GM18519 (cell line): ENCODE data around the gene HOXC9.
"Not testable (repeated sequence)": the region's sequence is repeated elsewhere in the genome, so short reads cannot be mapped to it uniquely, and the experiment has no call there.

ENCODE experiments used
- ATAC-seq: cut with Tn5 transposase; IDR thresholded peaks from one replicate; pipeline ENCODE4 v1.9.1; 2021; ENCODE audit warnings: mild to moderate bottlenecking, moderate library complexity; ENCODE audit not compliant: unreplicated experiment, low FRiP score

Gene HOXC9

GRCh38 chr12:54036620-54037359 is 36.8 kb downstream of the HOXC9 start:
- no peak for ATAC-seq

GRCh38 chr12:54037360-54038283 is 37.7 kb downstream of the HOXC9 start:
- ATAC-seq, result no peak

GRCh38 chr12:54038284-54038870 is 38.4 kb downstream of the HOXC9 start:
- no peak for ATAC-seq

- ATAC-seq, result no peak
These were observed 39.0 kb downstream of the HOXC9 start for GRCh38 chr12:54038871-54039414.

GRCh38 chr12:54039417-54040147 is 39.6 kb downstream of the HOXC9 start:
- ATAC-seq, result no peak

GRCh38 chr12:54040148-54040494 is 40.2 kb downstream of the HOXC9 start:
- no peak for ATAC-seq

- ATAC-seq, result no peak
These were observed 40.7 kb downstream of the HOXC9 start for GRCh38 chr12:54040648-54041047.

GRCh38 chr12:54041097-54041690 is 41.2 kb downstream of the HOXC9 start:
- ATAC-seq, result no peak

GRCh38 chr12:54042033-54042432 is 42.1 kb downstream of the HOXC9 start:
- ATAC-seq, result not testable (repeated sequence)

- ATAC-seq, result no peak
These were observed 43.3 kb downstream of the HOXC9 start for GRCh38 chr12:54042970-54043853.

- no peak for ATAC-seq
These were observed 44.6 kb downstream of the HOXC9 start for GRCh38 chr12:54044425-54045103.

- no peak for ATAC-seq
These were observed 45.4 kb downstream of the HOXC9 start for GRCh38 chr12:54045401-54045800.

- ATAC-seq, result no peak
These were observed 46.0 kb downstream of the HOXC9 start for GRCh38 chr12:54045868-54046521.

- no peak for ATAC-seq
These were observed 46.8 kb downstream of the HOXC9 start for GRCh38 chr12:54046809-54047159.

GRCh38 chr12:54047160-54047963 is 47.4 kb downstream of the HOXC9 start:
- no peak for ATAC-seq

- ATAC-seq, result no peak
These were observed 48.0 kb downstream of the HOXC9 start for GRCh38 chr12:54047964-54048303.

GRCh38 chr12:54048406-54049093 is 48.6 kb downstream of the HOXC9 start:
- no peak for ATAC-seq
